Bone marrow (tissue), 2 donors: Measurements from ENCODE around the gene CLEC4G.
"Not testable (repeated sequence)": the region's sequence is repeated elsewhere in the genome, so short reads cannot be mapped to it uniquely, and the experiment has no call there.

Experiments used
- DNase-seq, 2 donors: peaks; one replicate each; lab custom pipeline; 2025; lab: John Stamatoyannopoulos, UW

Gene CLEC4G

GRCh38 chr19:7732045-7732444 is at the start of gene CLEC4G:
TSS of gene CLEC4G (minus strand) at chr19:7732110. CDS start at chr19:7732102, 8 bp downstream.
- no peak for DNase-seq

- DNase-seq = no peak
Observed at GRCh38 chr19:7781157-7781556, 49.2 kb upstream of the CLEC4G start.

GRCh38 chr19:7779631-7780486 is 47.9 kb upstream of the CLEC4G start:
- DNase-seq = no peak

GRCh38 chr19:7778081-7778480 is 46.2 kb upstream of the CLEC4G start:
- no peak for DNase-seq

- no peak for DNase-seq
Observed at GRCh38 chr19:7775761-7776160, 43.9 kb upstream of the CLEC4G start.

GRCh38 chr19:7773841-7774240 is 41.9 kb upstream of the CLEC4G start:
- DNase-seq = no peak

GRCh38 chr19:7772752-7773291 is 40.9 kb upstream of the CLEC4G start:
- DNase-seq = no peak

GRCh38 chr19:7771072-7771471 is 39.2 kb upstream of the CLEC4G start:
- no peak for DNase-seq

GRCh38 chr19:7769171-7769570 is 37.3 kb upstream of the CLEC4G start:
- no peak for DNase-seq

- DNase-seq = no peak
Observed at GRCh38 chr19:7767487-7767886, 35.6 kb upstream of the CLEC4G start.

GRCh38 chr19:7766535-7766934 is 34.6 kb upstream of the CLEC4G start:
- DNase-seq = no peak

GRCh38 chr19:7765043-7765442 is 33.1 kb upstream of the CLEC4G start:
- DNase-seq = not testable (repeated sequence)

GRCh38 chr19:7764157-7764556 is 32.2 kb upstream of the CLEC4G start:
- not testable (repeated sequence) for DNase-seq

GRCh38 chr19:7763696-7764095 is 31.8 kb upstream of the CLEC4G start:
- DNase-seq = no peak

GRCh38 chr19:7762719-7763293 is 30.9 kb upstream of the CLEC4G start, which contains the start of gene CLEC4M:
TSS of gene CLEC4M (plus strand) at chr19:7763243. CDS start at chr19:7763267, 24 bp downstream.
- no peak for DNase-seq

- DNase-seq = no peak
Observed at GRCh38 chr19:7759156-7759555, 27.2 kb upstream of the CLEC4G start.

GRCh38 chr19:7757358-7757757 is 25.4 kb upstream of the CLEC4G start:
- DNase-seq = no peak

- DNase-seq = no peak
Observed at GRCh38 chr19:7756258-7756657, 24.3 kb upstream of the CLEC4G start.

GRCh38 chr19:7751157-7751783 is 19.4 kb upstream of the CLEC4G start:
- DNase-seq = no peak

GRCh38 chr19:7748756-7749155 is 16.8 kb upstream of the CLEC4G start:
- no peak for DNase-seq

GRCh38 chr19:7748171-7748570 is 16.3 kb upstream of the CLEC4G start:
- no peak for DNase-seq
